ENCODE results near the gene B4GALT1.

DNA sequence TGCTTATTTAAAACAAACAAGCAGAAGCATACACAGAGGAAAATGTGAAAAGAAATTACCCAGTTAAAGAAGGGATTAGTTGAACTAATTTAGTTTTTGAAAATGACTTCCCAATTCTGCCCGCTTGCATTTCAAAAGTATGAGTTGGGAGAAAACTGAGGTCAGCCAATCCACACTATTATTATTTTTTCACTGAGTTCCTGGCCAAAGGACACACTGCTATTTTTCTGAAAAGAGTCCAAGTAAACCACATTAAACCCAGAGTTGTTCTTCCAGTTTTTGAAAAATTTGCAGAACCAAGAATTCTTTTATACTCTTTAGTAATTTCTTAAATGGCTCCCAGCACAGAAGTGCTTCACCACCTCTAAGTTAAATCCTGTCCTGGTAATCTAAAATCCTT is 98.1 kb downstream of the B4GALT1 start:
- TF ChIP-seq TAF1 (IDR thresholded peaks at IDR 0.05; ENCODE audit: borderline replicate concordance, insufficient read depth, low read length) (no peak), SIN3A (IDR thresholded peaks at IDR 0.05; ENCODE audit: borderline replicate concordance, insufficient read depth, low read length) (no peak), POLR2AphosphoS5 (IDR thresholded peaks at IDR 0.05; ENCODE audit: low read depth, low read length) (no peak), FOXP2 (optimal IDR thresholded peaks at IDR 0.05; ENCODE audit: borderline replicate concordance, extremely low read depth, extremely low read length, insufficient read depth) (no peak)
- TF ChIP-seq, protein P1, sequence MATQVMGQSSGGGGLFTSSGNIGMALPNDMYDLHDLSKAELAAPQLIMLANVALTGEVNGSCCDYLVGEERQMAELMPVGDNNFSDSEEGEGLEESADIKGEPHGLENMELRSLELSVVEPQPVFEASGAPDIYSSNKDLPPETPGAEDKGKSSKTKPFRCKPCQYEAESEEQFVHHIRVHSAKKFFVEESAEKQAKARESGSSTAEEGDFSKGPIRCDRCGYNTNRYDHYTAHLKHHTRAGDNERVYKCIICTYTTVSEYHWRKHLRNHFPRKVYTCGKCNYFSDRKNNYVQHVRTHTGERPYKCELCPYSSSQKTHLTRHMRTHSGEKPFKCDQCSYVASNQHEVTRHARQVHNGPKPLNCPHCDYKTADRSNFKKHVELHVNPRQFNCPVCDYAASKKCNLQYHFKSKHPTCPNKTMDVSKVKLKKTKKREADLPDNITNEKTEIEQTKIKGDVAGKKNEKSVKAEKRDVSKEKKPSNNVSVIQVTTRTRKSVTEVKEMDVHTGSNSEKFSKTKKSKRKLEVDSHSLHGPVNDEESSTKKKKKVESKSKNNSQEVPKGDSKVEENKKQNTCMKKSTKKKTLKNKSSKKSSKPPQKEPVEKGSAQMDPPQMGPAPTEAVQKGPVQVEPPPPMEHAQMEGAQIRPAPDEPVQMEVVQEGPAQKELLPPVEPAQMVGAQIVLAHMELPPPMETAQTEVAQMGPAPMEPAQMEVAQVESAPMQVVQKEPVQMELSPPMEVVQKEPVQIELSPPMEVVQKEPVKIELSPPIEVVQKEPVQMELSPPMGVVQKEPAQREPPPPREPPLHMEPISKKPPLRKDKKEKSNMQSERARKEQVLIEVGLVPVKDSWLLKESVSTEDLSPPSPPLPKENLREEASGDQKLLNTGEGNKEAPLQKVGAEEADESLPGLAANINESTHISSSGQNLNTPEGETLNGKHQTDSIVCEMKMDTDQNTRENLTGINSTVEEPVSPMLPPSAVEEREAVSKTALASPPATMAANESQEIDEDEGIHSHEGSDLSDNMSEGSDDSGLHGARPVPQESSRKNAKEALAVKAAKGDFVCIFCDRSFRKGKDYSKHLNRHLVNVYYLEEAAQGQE (IDR thresholded peaks at IDR 0.05; ENCODE audit: insufficient read depth in 1 of 2, low read depth in 2 of 2, low read length in 2 of 2): no peak

Data from PFSK-1 (cell line).